ENCODE measurements around the gene ADORA2B.

DNA sequence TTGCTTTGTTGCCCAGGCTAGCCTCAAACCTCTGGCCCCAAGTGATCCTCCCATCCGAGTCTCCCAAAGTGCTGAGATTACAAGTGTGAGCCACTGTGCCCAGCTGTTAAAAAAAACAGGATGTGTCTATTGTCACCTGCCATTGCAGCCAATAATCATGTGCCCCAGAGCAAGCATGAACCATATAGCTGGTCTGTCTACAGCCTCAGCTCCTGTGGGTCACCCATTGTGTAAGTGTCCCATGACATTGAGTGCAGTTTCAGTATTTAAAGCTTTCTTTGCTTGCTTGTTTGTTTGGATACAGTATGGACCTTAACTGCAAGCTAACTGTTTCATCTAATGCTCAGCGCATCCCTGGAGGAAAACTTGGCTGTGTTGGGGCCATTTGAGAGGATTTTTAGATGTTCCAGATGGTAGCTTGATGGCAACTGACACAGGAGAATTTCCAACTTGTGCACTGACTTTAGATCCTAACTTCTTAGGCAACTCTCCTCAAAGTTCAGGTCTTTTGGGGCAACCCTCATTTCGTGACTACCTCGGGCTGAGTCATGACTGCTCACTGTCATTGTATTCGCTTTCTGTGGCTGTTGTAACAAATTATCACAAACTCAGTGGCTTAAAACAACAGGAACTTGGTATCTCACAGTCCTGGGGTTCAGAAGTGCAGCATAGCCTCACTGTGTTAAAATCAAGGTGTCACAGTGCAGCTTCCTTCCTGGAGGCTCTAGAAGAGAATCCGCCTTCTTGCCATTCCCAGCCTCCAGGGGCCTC is 30.3 kb upstream of the ADORA2B start:
- TF ChIP-seq, protein P1, sequence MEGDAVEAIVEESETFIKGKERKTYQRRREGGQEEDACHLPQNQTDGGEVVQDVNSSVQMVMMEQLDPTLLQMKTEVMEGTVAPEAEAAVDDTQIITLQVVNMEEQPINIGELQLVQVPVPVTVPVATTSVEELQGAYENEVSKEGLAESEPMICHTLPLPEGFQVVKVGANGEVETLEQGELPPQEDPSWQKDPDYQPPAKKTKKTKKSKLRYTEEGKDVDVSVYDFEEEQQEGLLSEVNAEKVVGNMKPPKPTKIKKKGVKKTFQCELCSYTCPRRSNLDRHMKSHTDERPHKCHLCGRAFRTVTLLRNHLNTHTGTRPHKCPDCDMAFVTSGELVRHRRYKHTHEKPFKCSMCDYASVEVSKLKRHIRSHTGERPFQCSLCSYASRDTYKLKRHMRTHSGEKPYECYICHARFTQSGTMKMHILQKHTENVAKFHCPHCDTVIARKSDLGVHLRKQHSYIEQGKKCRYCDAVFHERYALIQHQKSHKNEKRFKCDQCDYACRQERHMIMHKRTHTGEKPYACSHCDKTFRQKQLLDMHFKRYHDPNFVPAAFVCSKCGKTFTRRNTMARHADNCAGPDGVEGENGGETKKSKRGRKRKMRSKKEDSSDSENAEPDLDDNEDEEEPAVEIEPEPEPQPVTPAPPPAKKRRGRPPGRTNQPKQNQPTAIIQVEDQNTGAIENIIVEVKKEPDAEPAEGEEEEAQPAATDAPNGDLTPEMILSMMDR (IDR thresholded peaks at IDR 0.05; ENCODE audit: insufficient read depth, low read length, poor library complexity, severe bottlenecking): no peak
- no peak for TF ChIP-seq EZH2phosphoT487 (conservative IDR thresholded peaks at IDR 0.05; ENCODE audit: low read length)

Measured in SU-DHL-6 (cell line).